Prostate gland (tissue), 2 donors: ENCODE data around the gene VENTX. TPM values are rescaled to one million over a fixed set of nuclear protein-coding genes. Genes with fewer than 3 reads are reported as not detected.

Experiments used
- DNase-seq: peaks from one replicate; pipeline ENCODE4 v3.0.0-alpha.2; 2019; ENCODE audit warnings: low spot score
- H3K27ac ChIP-seq, 2 donors: fragments of 200-600 bp; sonication (generic); 2 replicates each; pipeline ENCODE4 v1.5.1; 2017 to 2019
- H3K27me3 ChIP-seq: fragments of 200-600 bp; sonication (generic); replicated peaks from 2 replicates; pipeline ENCODE4 v1.5.1; 2019; ENCODE audit not compliant: insufficient read depth
- H3K36me3 ChIP-seq, 2 donors: fragments of 200-600 bp; sonication (generic); 1 replicate in 1 of 2; 2 replicates in 1 of 2; pipeline versions ENCODE4 v1.5.1 to v1.8.1; 2017 to 2019
- H3K4me1 ChIP-seq: fragments of 200-600 bp; sonication (generic); replicated peaks from 2 replicates; pipeline ENCODE4 v1.5.1; 2019
- H3K4me3 ChIP-seq, 2 donors: fragments of 200-600 bp; sonication (generic); 2 replicates each; pipeline ENCODE4 v1.5.1; 2017 to 2019
- H3K9me3 ChIP-seq: fragments of 200-600 bp; sonication (generic); 2 replicates; pipeline ENCODE4 v1.5.1; 2017
- POLR2A ChIP-seq: fragments of 450-650 bp; IDR thresholded peaks from one replicate; pipeline ENCODE4 v1.6.1; 2016; ENCODE audit warnings: antibody characterized with exemption, mild to moderate bottlenecking
- POLR2AphosphoS5 ChIP-seq: sonication (generic); formaldehyde crosslinking; IDR thresholded peaks from one replicate; pipeline ENCODE4 v1.6.1; 2017; ENCODE audit warnings: antibody characterized with exemption
- WGBS: methylation state at CpG from one replicate; pipeline ENCODE4 v1.1.5; 2018; 5-methylcytosine and 5-hydroxymethylcytosine counted together
- intact Hi-C: fragments of 100-400 bp; cut with DNase I; formaldehyde crosslinking; loops from one replicate; pipeline ENCODE4 v1.14.2; 2022
- total RNA-seq, 2 donors: library from RNA; depleted of rRNA; stranded (reverse); fragments of >200 nt; gene quantifications; one replicate each; pipeline ENCODE4 v1.1.0, GENCODE V29; 2016
- TF ChIP-seq, protein P1 (sequence below), 4 experiments: fragments of 200-600 bp in 2 of 4; fragments of 450-650 bp in 2 of 4; sonication (generic) in 2 of 4; IDR thresholded peaks; 1 replicate in 3 of 4; 2 replicates in 1 of 4; pipeline ENCODE4 v1.5.1; 2016 to 2019; ENCODE audit warnings: antibody characterized with exemption in 4 of 4, mild to moderate bottlenecking in 2 of 4, moderate library complexity in 2 of 4

The VENTX gene
- total RNA-seq, 2 donors from 2014 or later: 0.18 to 1.8 TPM

DNA sequence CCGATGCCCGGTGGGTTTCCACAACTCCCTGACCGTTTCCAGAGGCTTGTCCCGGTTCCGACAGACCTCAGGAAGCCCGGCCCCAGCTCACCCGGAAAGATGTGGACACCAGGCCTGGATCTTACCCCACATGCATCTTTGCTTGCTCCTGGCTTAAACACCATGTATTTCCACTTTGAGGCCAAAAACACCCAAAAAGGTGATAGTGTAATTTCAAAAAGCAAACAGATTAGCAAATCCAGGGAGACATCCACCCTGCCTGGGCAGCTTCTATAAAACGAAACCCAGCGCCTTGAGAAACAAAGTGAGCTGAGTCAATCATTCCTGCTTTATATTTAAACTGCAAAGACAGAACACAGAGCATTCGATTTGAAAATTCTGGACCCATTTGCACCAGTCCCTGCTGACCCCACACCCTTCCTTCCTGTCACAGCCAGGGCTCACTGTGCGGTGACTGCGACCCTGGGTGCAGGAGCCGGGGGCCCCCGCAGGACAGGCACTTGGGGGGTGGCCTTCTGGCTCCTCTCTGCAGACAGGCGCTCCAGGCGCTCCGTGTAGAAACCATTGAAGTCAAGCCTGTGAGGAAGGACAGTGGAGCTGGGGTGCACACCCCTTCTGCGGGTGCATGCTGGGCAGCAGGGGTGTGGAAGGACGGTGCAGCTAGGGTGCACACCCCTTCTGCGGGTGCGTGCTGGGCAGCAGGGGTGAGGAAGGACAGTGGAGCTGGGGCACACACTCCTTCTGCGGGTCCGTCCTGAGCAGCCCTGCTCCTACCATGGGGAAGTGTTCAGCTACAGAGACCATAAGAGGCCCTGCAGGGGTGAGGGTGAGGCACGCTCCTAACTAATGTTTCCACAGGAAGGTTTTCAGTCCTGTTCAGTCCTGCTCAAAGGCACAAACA, 41.9 kb downstream of the VENTX start:
- WGBS: 80% methylated on average over 24 of the region's 24 CpGs
- Histone ChIP-seq H3K27ac (peak overlapping the region; percentile 41 to 73), H3K36me3 (peaks cover 5 to 28% of the 10 kb centered on the region in 2 donors), H3K4me1 (peaks cover 6% of the 10 kb centered on the region), H3K4me3 (no peak overlapping the region), H3K9me3 (no peaks in the 10 kb centered on the region), H3K27me3 (no peaks in the 10 kb centered on the region)
- intact Hi-C loops: no loop called here
- DNase-seq: no peak
- no peak for TF ChIP-seq POLR2AphosphoS5
- no peak for TF ChIP-seq POLR2A
- TF ChIP-seq, protein P1, sequence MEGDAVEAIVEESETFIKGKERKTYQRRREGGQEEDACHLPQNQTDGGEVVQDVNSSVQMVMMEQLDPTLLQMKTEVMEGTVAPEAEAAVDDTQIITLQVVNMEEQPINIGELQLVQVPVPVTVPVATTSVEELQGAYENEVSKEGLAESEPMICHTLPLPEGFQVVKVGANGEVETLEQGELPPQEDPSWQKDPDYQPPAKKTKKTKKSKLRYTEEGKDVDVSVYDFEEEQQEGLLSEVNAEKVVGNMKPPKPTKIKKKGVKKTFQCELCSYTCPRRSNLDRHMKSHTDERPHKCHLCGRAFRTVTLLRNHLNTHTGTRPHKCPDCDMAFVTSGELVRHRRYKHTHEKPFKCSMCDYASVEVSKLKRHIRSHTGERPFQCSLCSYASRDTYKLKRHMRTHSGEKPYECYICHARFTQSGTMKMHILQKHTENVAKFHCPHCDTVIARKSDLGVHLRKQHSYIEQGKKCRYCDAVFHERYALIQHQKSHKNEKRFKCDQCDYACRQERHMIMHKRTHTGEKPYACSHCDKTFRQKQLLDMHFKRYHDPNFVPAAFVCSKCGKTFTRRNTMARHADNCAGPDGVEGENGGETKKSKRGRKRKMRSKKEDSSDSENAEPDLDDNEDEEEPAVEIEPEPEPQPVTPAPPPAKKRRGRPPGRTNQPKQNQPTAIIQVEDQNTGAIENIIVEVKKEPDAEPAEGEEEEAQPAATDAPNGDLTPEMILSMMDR (IDR thresholded peaks at IDR 0.05): no peak

DNA sequence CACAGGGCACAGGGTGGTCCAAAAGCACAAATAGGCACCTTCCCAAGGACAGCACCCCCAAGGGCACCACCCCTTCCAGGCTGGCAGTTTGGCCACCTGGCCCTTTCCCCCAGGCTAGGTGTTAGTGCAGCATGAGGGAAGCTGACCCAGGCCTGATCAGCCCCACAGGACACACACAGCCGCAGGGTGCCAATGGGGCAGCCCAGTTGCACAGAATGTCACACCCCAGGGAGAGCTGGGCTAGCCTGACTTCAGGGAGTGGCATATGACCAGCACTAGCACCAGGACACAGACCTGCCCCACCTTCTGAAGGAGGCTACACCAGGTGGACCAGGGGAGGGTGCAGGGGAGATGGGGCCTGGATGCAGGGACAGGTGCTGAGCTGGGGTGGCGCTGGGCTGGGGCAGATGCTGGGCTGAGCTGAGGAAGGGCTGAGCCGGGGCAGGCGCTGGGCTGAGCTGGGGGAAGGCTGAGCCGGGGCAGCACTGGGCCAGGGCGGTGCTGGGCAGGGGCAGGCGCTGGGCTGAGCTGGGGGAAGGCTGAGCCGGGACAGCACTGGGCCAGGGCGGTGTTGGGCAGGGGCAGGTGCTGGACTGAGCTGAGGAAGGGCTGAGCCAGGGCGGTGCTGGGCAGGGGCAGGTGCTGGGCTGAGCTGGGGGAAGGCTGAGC, 42.9 kb downstream of the VENTX start:
- Histone ChIP-seq H3K27ac (no peak overlapping the region), H3K36me3 (peaks cover 9 to 36% of the 10 kb centered on the region in 2 donors), H3K4me1 (peaks cover 6% of the 10 kb centered on the region), H3K9me3 (no peaks in the 10 kb centered on the region), H3K27me3 (no peaks in the 10 kb centered on the region), H3K4me3 (no peak overlapping the region)
- intact Hi-C loops: no loop called here
- no peak for DNase-seq
- WGBS: 86% methylated on average over 10 of the region's 10 CpGs
- TF ChIP-seq POLR2A (no peak), POLR2AphosphoS5 (no peak)
- TF ChIP-seq, protein P1 (IDR thresholded peaks at IDR 0.05): no peak

DNA sequence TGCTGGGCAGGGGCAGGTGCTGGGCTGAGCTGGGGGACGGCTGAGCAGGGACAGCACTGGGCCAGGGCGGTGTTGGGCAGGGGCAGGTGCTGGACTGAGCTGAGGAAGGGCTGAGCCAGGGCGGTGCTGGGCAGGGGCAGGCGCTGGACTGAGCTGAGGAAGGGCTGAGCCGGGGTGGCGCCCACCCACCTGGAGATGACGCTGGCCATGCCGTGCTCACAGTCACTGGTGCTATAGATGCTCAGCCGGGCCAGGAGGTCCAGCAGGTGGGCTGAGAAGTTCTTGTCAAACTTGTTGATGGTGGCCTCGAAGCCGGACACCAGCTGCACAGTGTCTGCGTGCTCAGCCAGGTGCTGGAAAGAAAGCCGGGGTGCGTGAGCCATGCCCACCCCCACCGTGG, 43.4 kb downstream of the VENTX start:
- peaks cover 6% of the 10 kb centered on the region for H3K4me1 ChIP-seq
- no peaks in the 10 kb centered on the region for H3K9me3 ChIP-seq
- WGBS: 90% methylated on average over 15 of the region's 15 CpGs
- peaks cover 9 to 37% of the 10 kb centered on the region in 2 donors for H3K36me3 ChIP-seq
- TF ChIP-seq POLR2A: no peak
- TF ChIP-seq, protein P1 (IDR thresholded peaks at IDR 0.05): no peak
- TF ChIP-seq POLR2AphosphoS5: no peak
- no peak overlapping the region for H3K27ac ChIP-seq
- no peaks in the 10 kb centered on the region for H3K27me3 ChIP-seq
- H3K4me3 ChIP-seq: no peak overlapping the region
- no peak for DNase-seq
- intact Hi-C loops: no loop called here

DNA sequence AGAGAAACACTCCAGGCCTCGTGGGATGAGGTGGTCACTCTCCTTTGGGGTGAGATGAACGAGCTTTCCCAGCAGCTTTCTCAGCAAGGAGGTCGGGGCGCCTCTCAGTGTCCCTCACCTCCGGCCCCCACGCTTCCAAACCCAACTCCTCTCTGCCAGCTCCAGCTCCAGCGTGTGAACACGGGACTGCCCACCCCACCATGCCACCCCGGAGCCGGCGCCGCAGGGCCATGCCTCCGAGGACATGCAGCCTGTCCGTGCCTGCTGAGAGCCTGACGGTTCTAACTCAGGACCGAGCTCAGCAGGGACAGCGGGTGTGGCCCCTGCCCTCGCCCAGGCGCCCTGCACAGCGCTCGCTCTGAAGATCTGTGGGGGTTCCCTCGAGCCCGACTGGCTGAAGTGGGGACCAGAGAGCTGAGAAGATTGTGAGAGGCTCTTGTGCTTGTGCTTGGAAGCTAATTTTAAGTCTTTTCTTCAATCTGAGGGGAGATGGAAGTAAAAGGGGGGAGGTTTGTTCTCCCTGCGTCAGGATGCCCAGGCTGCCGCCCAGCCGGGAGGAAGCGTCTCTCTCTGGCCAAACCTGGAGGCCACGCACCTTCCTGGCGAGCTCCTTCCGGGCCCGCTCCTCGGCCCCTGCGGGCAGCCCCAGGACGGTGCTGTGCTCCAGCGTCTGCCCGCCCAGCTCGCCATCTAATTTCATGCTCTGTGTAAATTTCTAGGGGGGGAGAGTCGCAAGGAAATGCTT, 44.1 kb downstream of the VENTX start:
- H3K36me3 ChIP-seq: peaks cover 9 to 41% of the 10 kb centered on the region in 2 donors
- no peaks in the 10 kb centered on the region for H3K27me3 ChIP-seq
- H3K4me3 ChIP-seq: no peak overlapping the region
- H3K4me1 ChIP-seq: peaks cover 6% of the 10 kb centered on the region
- intact Hi-C loops: no loop called here
- H3K9me3 ChIP-seq: no peaks in the 10 kb centered on the region
- 91% methylated on average over 38 of the region's 38 CpGs for WGBS
- TF ChIP-seq, protein P1 (IDR thresholded peaks at IDR 0.05): no peak
- TF ChIP-seq POLR2AphosphoS5: no peak
- no peak for TF ChIP-seq POLR2A
- DNase-seq: no peak
- H3K27ac ChIP-seq: no peak overlapping the region
